Measurements from ENCODE around the gene SNAP91.

DNA sequence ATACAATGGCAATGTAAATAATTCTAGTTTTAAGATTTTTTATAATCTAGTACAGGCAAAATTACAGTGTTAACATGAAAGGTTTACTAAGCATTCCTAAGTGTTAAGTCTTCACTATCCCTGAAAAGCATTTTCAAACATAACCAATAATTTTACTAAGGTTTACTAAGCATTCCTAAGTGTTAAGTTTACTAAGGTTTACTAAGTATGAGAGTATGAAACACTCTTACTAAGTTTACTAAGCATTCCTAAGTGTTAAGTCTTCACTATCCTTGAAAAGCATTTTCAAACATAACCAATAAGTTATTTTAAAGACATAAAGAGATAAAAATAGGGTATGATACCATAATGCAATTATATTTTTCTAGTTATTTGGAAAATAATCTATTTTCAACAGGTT lies 114.0 kb downstream of the SNAP91 start:
- no peak for TF ChIP-seq POLR2AphosphoS5 (IDR thresholded peaks at IDR 0.05)
- TF ChIP-seq CTCF (IDR thresholded peaks at IDR 0.05 in 8 of 11, conservative IDR thresholded peaks at IDR 0.05 in 3 of 11), result no peak
- no peak for TF ChIP-seq POLR2A (IDR thresholded peaks at IDR 0.05)

Data from spleen (tissue), 7 donors.